Mesendoderm (in vitro differentiated cells): ENCODE results near the gene CD320.

Experiments
- DNase-seq: peaks from one replicate; pipeline ENCODE4 v3.0.0; 2013
- H2AK5ac ChIP-seq: 2 replicates; pipeline ENCODE4 v1.6.1; 2013; ENCODE audit warnings: low read length, inconsistent platforms
- H2BK120ac ChIP-seq: 2 replicates; pipeline ENCODE4 v1.6.1; 2013; ENCODE audit warnings: low read depth, mild to moderate bottlenecking, low read length, moderate library complexity, mixed read lengths
- H2BK15ac ChIP-seq: replicated peaks from 2 replicates; pipeline ENCODE4 v1.6.1; 2013; ENCODE audit warnings: low read depth, mild to moderate bottlenecking, moderate library complexity
- H2BK5ac ChIP-seq: 2 replicates; pipeline ENCODE4 v1.6.1; 2013; ENCODE audit warnings: low read length, inconsistent platforms
- H3K18ac ChIP-seq: 2 replicates; pipeline ENCODE4 v1.6.1; 2013; ENCODE audit warnings: mild to moderate bottlenecking, low read length, mixed read lengths
- H3K23ac ChIP-seq: one replicate; pipeline ENCODE4 v1.6.1; 2013; ENCODE audit warnings: low read length
- H3K27ac ChIP-seq: 2 replicates; pipeline ENCODE4 v1.5.1; 2013; ENCODE audit warnings: low read depth, mild to moderate bottlenecking, inconsistent platforms, low read length, moderate library complexity
- H3K27me3 ChIP-seq: 2 replicates; pipeline ENCODE4 v1.6.1; 2013; ENCODE audit warnings: low read length, control low read depth, mild to moderate bottlenecking, inconsistent platforms; ENCODE audit not compliant: insufficient read depth, poor library complexity
- H3K36me3 ChIP-seq: 2 replicates; pipeline ENCODE4 v1.6.1; 2013; ENCODE audit warnings: low read length, inconsistent platforms; ENCODE audit not compliant: control insufficient read depth, insufficient read depth
- H3K4ac ChIP-seq: one replicate; pipeline ENCODE4 v1.6.1; 2013; ENCODE audit warnings: low read depth, mild to moderate bottlenecking, low read length, moderate library complexity
- H3K4me1 ChIP-seq: 2 replicates; pipeline ENCODE4 v1.6.1; 2013; ENCODE audit warnings: low read depth, low read length, inconsistent platforms; ENCODE audit not compliant: control insufficient read depth
- H3K4me2 ChIP-seq: 2 replicates; pipeline ENCODE4 v1.6.1; 2013; ENCODE audit warnings: low read length
- H3K4me3 ChIP-seq: 2 replicates; pipeline ENCODE4 v1.5.1; 2013; ENCODE audit warnings: mild to moderate bottlenecking, low read length
- H3K56ac ChIP-seq: one replicate; pipeline ENCODE4 v1.6.1; 2013; ENCODE audit warnings: low read length
- H3K79me1 ChIP-seq: 2 replicates; pipeline ENCODE4 v1.6.1; 2013; ENCODE audit warnings: low read length, inconsistent platforms
- H3K79me2 ChIP-seq: 2 replicates; pipeline ENCODE4 v1.6.1; 2013; ENCODE audit warnings: mild to moderate bottlenecking, low read length; ENCODE audit not compliant: control insufficient read depth, insufficient read depth
- H3K9ac ChIP-seq: 2 replicates; pipeline ENCODE4 v1.6.1; 2013; ENCODE audit warnings: low read length, inconsistent platforms
- H4K5ac ChIP-seq: one replicate; pipeline ENCODE4 v1.6.1; 2013; ENCODE audit warnings: low read length
- H4K8ac ChIP-seq: one replicate; pipeline ENCODE4 v1.6.1; 2013; ENCODE audit warnings: low read depth, mild to moderate bottlenecking, control low read depth, low read length, moderate library complexity
- WGBS: extraction: QIAGEN DNeasy Blood & Tissue Kit; methylation state at CpG from one replicate; pipeline ENCODE4 v1.1.7; 2013; ENCODE audit warnings: low lambda C conversion rate, missing lambda C conversion rate; ENCODE audit not compliant: insufficient coverage; ENCODE audit errors: extremely low coverage; 5-methylcytosine and 5-hydroxymethylcytosine counted together

Gene CD320

DNA sequence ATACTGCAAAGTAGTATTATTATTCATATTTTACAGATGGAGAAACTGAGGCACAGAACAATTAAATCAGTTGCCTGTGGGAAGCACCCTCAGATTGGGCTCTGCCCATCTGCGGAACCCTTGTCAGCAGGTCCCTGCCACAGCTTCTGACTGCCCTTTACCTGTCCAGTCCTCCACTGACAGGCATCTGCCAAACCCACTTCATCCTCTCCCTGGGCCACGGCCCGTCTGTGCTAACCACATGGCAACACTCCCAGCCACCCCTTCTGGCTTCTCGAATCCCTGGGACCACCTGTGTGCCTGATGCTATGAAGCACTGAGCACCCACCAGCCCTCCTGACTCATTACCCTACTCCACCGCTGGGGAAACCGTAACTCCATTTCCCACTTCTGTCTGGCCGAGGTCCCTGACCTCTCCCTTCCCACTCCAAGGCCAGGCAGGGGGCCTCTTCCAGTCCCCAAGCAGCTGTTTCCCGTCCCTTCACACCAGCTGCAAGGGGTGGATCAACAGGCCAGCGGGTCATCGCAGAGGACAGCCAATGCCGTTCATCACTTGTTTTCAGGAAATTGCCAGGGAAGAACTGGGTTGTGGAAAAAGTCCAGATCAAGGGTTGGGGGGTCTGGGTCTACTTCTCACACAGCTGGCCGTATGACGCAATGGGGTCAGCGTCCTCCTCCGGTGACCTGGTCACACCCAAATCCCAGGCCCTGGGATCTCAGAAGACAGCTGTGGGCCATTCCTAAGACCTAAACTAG, 32.4 kb upstream of the CD320 start:
- Histone ChIP-seq H3K4me2 (no peak overlapping the region), H2AK5ac (no peak overlapping the region), H3K23ac (no peak overlapping the region), H4K8ac (no peak overlapping the region), H2BK15ac (no peak overlapping the region), H3K27ac (no peak overlapping the region), H3K79me2 (no peaks in the 10 kb centered on the region), H4K5ac (no peak overlapping the region), H3K4me3 (no peak overlapping the region), H3K18ac (no peak overlapping the region), H3K9ac (no peak overlapping the region), H3K27me3 (no peaks in the 10 kb centered on the region), H3K36me3 (no peaks in the 10 kb centered on the region), H3K4ac (no peak overlapping the region), H3K4me1 (no peaks in the 10 kb centered on the region), H3K56ac (no peak overlapping the region), H2BK120ac (no peak overlapping the region), H3K79me1 (no peaks in the 10 kb centered on the region), H2BK5ac (no peak overlapping the region)
- DNase-seq: no peak
- no CpG with 5 or more reads among the region's 15 CpGs for WGBS

DNA sequence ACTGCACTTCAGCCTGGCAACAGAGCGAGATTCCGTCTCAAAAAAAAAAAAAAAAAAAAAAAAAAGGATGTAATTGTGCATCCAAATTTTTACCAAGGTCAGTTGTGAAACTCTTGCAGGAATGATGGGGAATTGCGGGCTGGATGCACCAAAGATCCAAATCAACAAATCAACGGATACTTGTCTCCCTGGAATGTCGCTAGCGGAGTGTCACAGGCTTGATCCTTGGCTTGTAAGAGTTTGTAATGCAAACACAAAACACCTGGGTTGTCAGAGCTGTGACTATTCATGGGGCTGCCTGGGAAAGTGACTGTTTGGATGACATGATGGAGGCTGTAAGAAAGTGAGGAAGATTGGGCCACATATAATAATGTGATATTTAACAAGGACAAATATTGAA, 30.7 kb upstream of the CD320 start:
- Histone ChIP-seq H3K4ac (no peak overlapping the region), H4K8ac (no peak overlapping the region), H2BK5ac (no peak overlapping the region), H3K36me3 (no peaks in the 10 kb centered on the region), H3K79me2 (no peaks in the 10 kb centered on the region), H2BK15ac (no peak overlapping the region), H3K27ac (no peak overlapping the region), H3K4me2 (no peak overlapping the region), H2AK5ac (no peak overlapping the region), H3K79me1 (no peaks in the 10 kb centered on the region), H3K56ac (no peak overlapping the region), H2BK120ac (no peak overlapping the region), H3K23ac (no peak overlapping the region), H3K4me3 (no peak overlapping the region), H3K4me1 (no peaks in the 10 kb centered on the region), H3K9ac (no peak overlapping the region), H4K5ac (no peak overlapping the region), H3K18ac (no peak overlapping the region), H3K27me3 (peaks cover 9% of the 10 kb centered on the region)
- no CpG with 5 or more reads among the region's 6 CpGs for WGBS
- no peak for DNase-seq

DNA sequence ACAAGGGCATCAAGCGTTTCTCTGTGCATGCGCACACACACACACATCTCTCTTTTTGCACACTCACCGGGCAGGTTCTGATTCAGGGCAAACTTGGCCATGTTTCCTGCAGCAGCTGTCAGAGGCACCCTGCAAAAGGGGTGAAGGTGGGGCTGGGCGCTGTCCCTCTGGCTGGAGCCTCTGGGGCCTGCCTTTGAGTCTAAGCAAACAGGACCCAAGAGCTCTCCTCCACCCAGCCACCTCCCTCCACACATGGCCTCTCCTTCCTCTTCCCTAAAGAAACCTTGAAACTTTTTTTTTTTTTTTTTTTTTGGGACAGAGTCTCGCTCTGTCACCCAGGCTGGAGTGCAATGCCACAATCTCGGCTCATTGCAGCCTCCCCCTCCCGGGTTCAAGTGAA, 29.6 kb upstream of the CD320 start:
- Histone ChIP-seq H3K4ac (no peak overlapping the region), H4K5ac (no peak overlapping the region), H2AK5ac (no peak overlapping the region), H4K8ac (no peak overlapping the region), H3K79me1 (no peaks in the 10 kb centered on the region), H2BK120ac (no peak overlapping the region), H3K27me3 (peaks cover 18% of the 10 kb centered on the region), H2BK15ac (no peak overlapping the region), H3K4me1 (no peaks in the 10 kb centered on the region), H3K56ac (no peak overlapping the region), H3K23ac (no peak overlapping the region), H3K4me3 (no peak overlapping the region), H3K27ac (no peak overlapping the region), H2BK5ac (no peak overlapping the region), H3K18ac (no peak overlapping the region), H3K4me2 (no peak overlapping the region), H3K79me2 (no peaks in the 10 kb centered on the region), H3K9ac (no peak overlapping the region), H3K36me3 (no peaks in the 10 kb centered on the region)
- WGBS: no CpG with 5 or more reads among the region's 7 CpGs
- DNase-seq: no peak

DNA sequence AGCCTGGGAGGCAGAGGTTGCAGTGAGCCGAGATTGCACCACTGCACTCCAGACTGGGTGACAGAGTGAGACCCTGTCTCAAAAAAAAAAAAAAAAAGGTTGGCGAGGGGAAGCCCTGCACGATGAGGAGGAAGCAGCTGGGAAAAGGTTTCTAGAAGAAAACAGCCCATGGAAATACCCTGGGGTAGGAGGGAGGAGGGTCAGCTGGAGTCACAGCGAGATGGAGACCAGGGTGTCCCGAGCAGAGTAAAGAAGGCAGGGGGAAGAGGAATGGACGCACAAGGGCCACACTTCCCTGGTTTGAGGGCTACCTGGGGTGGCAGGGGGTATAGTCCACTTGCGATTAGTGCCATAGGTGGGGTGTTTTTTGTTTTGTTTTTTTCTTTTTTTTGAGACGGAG, 28.5 kb upstream of the CD320 start:
- Histone ChIP-seq H3K9ac (no peak overlapping the region), H3K4me2 (no peak overlapping the region), H3K4me3 (no peak overlapping the region), H3K4ac (no peak overlapping the region), H2AK5ac (no peak overlapping the region), H3K18ac (no peak overlapping the region), H4K8ac (no peak overlapping the region), H3K56ac (no peak overlapping the region), H3K4me1 (no peaks in the 10 kb centered on the region), H3K27ac (no peak overlapping the region), H3K79me2 (no peaks in the 10 kb centered on the region), H3K27me3 (peaks cover 18% of the 10 kb centered on the region), H4K5ac (no peak overlapping the region), H3K79me1 (no peaks in the 10 kb centered on the region), H2BK15ac (no peak overlapping the region), H2BK5ac (no peak overlapping the region), H3K36me3 (no peaks in the 10 kb centered on the region), H2BK120ac (no peak overlapping the region), H3K23ac (no peak overlapping the region)
- DNase-seq: no peak
- WGBS: no CpG with 5 or more reads among the region's 8 CpGs

DNA sequence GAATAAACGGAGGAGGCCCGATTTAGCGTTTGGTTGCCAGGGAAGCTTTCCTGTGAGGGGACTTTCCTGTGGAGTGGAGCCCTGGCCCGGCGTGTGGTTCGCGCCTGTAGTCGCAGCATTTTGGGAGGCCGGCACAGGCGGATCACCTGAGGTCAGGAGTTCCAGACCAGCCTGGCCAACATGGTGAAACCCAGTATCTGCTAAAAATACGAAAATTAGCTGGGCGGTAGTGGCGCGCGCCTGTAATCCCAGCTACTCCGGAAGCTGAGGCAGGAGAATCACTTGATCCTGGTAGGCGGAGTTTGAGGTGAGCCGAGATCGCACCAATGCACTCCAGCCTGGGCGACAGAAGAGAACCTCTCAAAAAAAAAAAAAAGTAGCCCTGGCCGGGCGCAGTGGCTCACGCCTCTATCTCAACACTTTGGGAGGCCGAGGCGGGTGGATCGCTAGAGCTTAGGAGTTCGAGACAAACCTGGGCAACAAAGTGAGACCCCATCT, 28.0 kb upstream of the CD320 start:
- Histone ChIP-seq H3K4me1 (no peaks in the 10 kb centered on the region), H4K5ac (no peak overlapping the region), H3K79me1 (no peaks in the 10 kb centered on the region), H3K27ac (no peak overlapping the region), H3K4me2 (no peak overlapping the region), H3K9ac (no peak overlapping the region), H3K23ac (no peak overlapping the region), H2BK120ac (no peak overlapping the region), H3K79me2 (no peaks in the 10 kb centered on the region), H2BK15ac (no peak overlapping the region), H3K18ac (no peak overlapping the region), H4K8ac (no peak overlapping the region), H3K36me3 (no peaks in the 10 kb centered on the region), H2BK5ac (no peak overlapping the region), H2AK5ac (no peak overlapping the region), H3K4me3 (no peak overlapping the region), H3K56ac (no peak overlapping the region), H3K27me3 (peaks cover 18% of the 10 kb centered on the region), H3K4ac (no peak overlapping the region)
- DNase-seq: no peak
- WGBS: no CpG with 5 or more reads among the region's 27 CpGs
